OCI-LY1 (cell line): ENCODE data around the gene SMC3.

ENCODE experiments used
- H2AFZ ChIP-seq: fragments of 200-600 bp; sonication (generic), shearing (Covaris generic); 2 replicates; pipeline ENCODE4 v1.6.0; 2014; ENCODE audit warnings: antibody characterized with exemption, mild to moderate bottlenecking, low read length
- H3F3A ChIP-seq: fragments of 200-600 bp; sonication (generic), shearing (Covaris generic); 2 replicates; pipeline ENCODE4 v1.6.0; 2014; ENCODE audit warnings: mild to moderate bottlenecking, antibody characterized with exemption, low read length, moderate library complexity; ENCODE audit not compliant: insufficient read depth
- H3K27ac ChIP-seq: fragments of 200-600 bp; sonication (generic); 2 replicates; pipeline ENCODE4 v1.5.1; 2014; ENCODE audit warnings: low read length, mixed run types, mild to moderate bottlenecking, low read depth; ENCODE audit not compliant: poor library complexity, severe bottlenecking
- H3K27me3 ChIP-seq: fragments of 200-600 bp; sonication (generic); 2 replicates; pipeline ENCODE4 v1.6.0; 2014; ENCODE audit warnings: antibody characterized with exemption, mild to moderate bottlenecking, low read length, moderate library complexity; ENCODE audit not compliant: insufficient read depth
- H3K36me3 ChIP-seq: fragments of 200-600 bp; sonication (generic); 2 replicates; pipeline ENCODE4 v1.6.1; 2014; ENCODE audit warnings: mild to moderate bottlenecking, antibody characterized with exemption, low read length, moderate library complexity, mixed read lengths; ENCODE audit not compliant: insufficient read depth
- H3K4me1 ChIP-seq: fragments of 200-600 bp; sonication (generic); 2 replicates; pipeline ENCODE4 v1.5.1; 2014; ENCODE audit warnings: mild to moderate bottlenecking, low read length, moderate library complexity; ENCODE audit not compliant: insufficient read depth, severe bottlenecking
- H3K4me2 ChIP-seq: fragments of 200-600 bp; sonication (generic), shearing (Covaris generic); 2 replicates; pipeline ENCODE4 v1.6.1; 2014; ENCODE audit warnings: low read length
- H3K4me3 ChIP-seq: fragments of 200-600 bp; sonication (generic); 2 replicates; pipeline ENCODE4 v1.5.1; 2014; ENCODE audit warnings: low read length, low read depth, mild to moderate bottlenecking, mixed read lengths; ENCODE audit not compliant: poor library complexity, severe bottlenecking
- H3K79me2 ChIP-seq: fragments of 200-600 bp; shearing (Covaris generic); 2 replicates; pipeline ENCODE4 v1.6.1; 2016; ENCODE audit warnings: mixed run types, low read length, mixed read lengths; ENCODE audit not compliant: insufficient read depth
- H3K9ac ChIP-seq: fragments of 200-600 bp; sonication (generic), shearing (Covaris generic); 2 replicates; pipeline ENCODE4 v1.6.1; 2014; ENCODE audit warnings: mild to moderate bottlenecking, low read length, mixed read lengths
- H3K9me2 ChIP-seq: fragments of 200-600 bp; sonication (generic), shearing (Covaris generic); 2 replicates; pipeline ENCODE4 v1.6.1; 2014; ENCODE audit warnings: low read depth, mild to moderate bottlenecking, low read length, mixed read lengths
- H3K9me3 ChIP-seq: fragments of 200-600 bp; shearing (Covaris generic); 2 replicates; pipeline ENCODE4 v1.6.1; 2014; ENCODE audit warnings: low read length, mixed read lengths
- H4K20me1 ChIP-seq: fragments of 200-600 bp; sonication (generic), shearing (Covaris generic); 2 replicates; pipeline ENCODE4 v1.6.0; 2016; ENCODE audit warnings: mild to moderate bottlenecking, low read length; ENCODE audit not compliant: insufficient read depth
- CTCF ChIP-seq: fragments of 200-600 bp; sonication (generic), shearing (Covaris generic); IDR thresholded peaks from 2 replicates; pipeline ENCODE4 v1.5.1; 2017; ENCODE audit warnings: mild to moderate bottlenecking, antibody characterized with exemption, low read length, moderate library complexity, mixed read lengths
- EZH2 ChIP-seq: fragments of 200-600 bp; sonication (generic), shearing (Covaris generic); IDR thresholded peaks from 2 replicates; pipeline ENCODE4 v1.8.0; 2017; ENCODE audit warnings: borderline replicate concordance, mixed run types, mild to moderate bottlenecking, antibody characterized with exemption, low read length, moderate library complexity, mixed read lengths

The SMC3 gene

GRCh38 chr10:110524179-110524858, 43.2 kb upstream of the SMC3 start:
- H3K36me3 ChIP-seq = no peaks in the 10 kb centered on the region
- TF ChIP-seq CTCF = no peak
- TF ChIP-seq EZH2 = no peak
- H3K27me3 ChIP-seq = no peaks in the 10 kb centered on the region
- H3K4me2 ChIP-seq = no peak overlapping the region
- H2AFZ ChIP-seq = no peak overlapping the region
- H3F3A ChIP-seq = no peaks in the 10 kb centered on the region
- no peaks in the 10 kb centered on the region for H3K9me3 ChIP-seq
- H3K9me2 ChIP-seq = no peaks in the 10 kb centered on the region
- no peak overlapping the region for H3K9ac ChIP-seq
- H3K4me3 ChIP-seq = no peak overlapping the region
- H3K4me1 ChIP-seq = peaks cover 10% of the 10 kb centered on the region
- H3K27ac ChIP-seq = no peak overlapping the region
- no peaks in the 10 kb centered on the region for H3K79me2 ChIP-seq
- no peaks in the 10 kb centered on the region for H4K20me1 ChIP-seq

- peaks cover 12% of the 10 kb centered on the region for H3K4me1 ChIP-seq
- H3K79me2 ChIP-seq = no peaks in the 10 kb centered on the region
- no peak overlapping the region for H3K27ac ChIP-seq
- TF ChIP-seq CTCF (no peak), EZH2 (no peak)
- no peaks in the 10 kb centered on the region for H3K27me3 ChIP-seq
- H3K9ac ChIP-seq = no peak overlapping the region
- H3K9me3 ChIP-seq = no peaks in the 10 kb centered on the region
- H3K36me3 ChIP-seq = no peaks in the 10 kb centered on the region
- no peak overlapping the region for H2AFZ ChIP-seq
- no peak overlapping the region for H3K4me2 ChIP-seq
- no peaks in the 10 kb centered on the region for H3K9me2 ChIP-seq
- no peaks in the 10 kb centered on the region for H3F3A ChIP-seq
- no peak overlapping the region for H3K4me3 ChIP-seq
- H4K20me1 ChIP-seq = no peaks in the 10 kb centered on the region
Observed at GRCh38 chr10:110524859-110525232, 42.6 kb upstream of the SMC3 start.

- no peak overlapping the region for H3K27ac ChIP-seq
- H3K4me1 ChIP-seq = peaks cover 12% of the 10 kb centered on the region
Observed at GRCh38 chr10:110525349-110526260, 41.9 kb upstream of the SMC3 start.

More at GRCh38 chr10:110525349-110526260, 41.9 kb upstream of the SMC3 start:
- TF ChIP-seq CTCF (no peak), EZH2 (no peak)
- H3K4me3 ChIP-seq = no peak overlapping the region
- no peaks in the 10 kb centered on the region for H3K36me3 ChIP-seq
- no peak overlapping the region for H3K9ac ChIP-seq
- no peaks in the 10 kb centered on the region for H3K9me2 ChIP-seq
- no peaks in the 10 kb centered on the region for H4K20me1 ChIP-seq
- no peaks in the 10 kb centered on the region for H3K79me2 ChIP-seq
- H3K27me3 ChIP-seq = no peaks in the 10 kb centered on the region
- H3K9me3 ChIP-seq = no peaks in the 10 kb centered on the region
- H2AFZ ChIP-seq = no peak overlapping the region
- H3F3A ChIP-seq = no peaks in the 10 kb centered on the region
- no peak overlapping the region for H3K4me2 ChIP-seq
